SK-N-DZ (cell line): Measurements from ENCODE around the gene RNF133.

Source experiments
- small RNA-seq, 2 experiments: library from RNA; depleted of rRNA; stranded (forward); fragments of <200 nt; gene quantifications; one replicate each; pipeline ENCODE3, GENCODE V24; 2014

The RNF133 gene

Small RNAs within 50 kb of the gene (small RNA-seq; reads per million reads assigned to genes)
- 0 reads per million in 2 experiments for gene AC006463.1
